GM12873 (cell line): Measurements from ENCODE around the gene ACY1.

Source experiments
- TF ChIP-seq, protein P1 (sequence below): IDR thresholded peaks from 2 replicates; pipeline ENCODE4 v1.5.1; 2012; ENCODE audit warnings: low read depth, mild to moderate bottlenecking, moderate library complexity, low read length, control low read depth; ENCODE audit not compliant: insufficient read depth; ENCODE audit errors: missing control alignments

The ACY1 gene

GRCh38 chr3:51982838-51983577 lies at the start of gene ACY1:
ACY1 (plus strand) TSS chr3:51983535; CDS start chr3:51984065, 530 bp downstream.
- TF ChIP-seq, protein P1, sequence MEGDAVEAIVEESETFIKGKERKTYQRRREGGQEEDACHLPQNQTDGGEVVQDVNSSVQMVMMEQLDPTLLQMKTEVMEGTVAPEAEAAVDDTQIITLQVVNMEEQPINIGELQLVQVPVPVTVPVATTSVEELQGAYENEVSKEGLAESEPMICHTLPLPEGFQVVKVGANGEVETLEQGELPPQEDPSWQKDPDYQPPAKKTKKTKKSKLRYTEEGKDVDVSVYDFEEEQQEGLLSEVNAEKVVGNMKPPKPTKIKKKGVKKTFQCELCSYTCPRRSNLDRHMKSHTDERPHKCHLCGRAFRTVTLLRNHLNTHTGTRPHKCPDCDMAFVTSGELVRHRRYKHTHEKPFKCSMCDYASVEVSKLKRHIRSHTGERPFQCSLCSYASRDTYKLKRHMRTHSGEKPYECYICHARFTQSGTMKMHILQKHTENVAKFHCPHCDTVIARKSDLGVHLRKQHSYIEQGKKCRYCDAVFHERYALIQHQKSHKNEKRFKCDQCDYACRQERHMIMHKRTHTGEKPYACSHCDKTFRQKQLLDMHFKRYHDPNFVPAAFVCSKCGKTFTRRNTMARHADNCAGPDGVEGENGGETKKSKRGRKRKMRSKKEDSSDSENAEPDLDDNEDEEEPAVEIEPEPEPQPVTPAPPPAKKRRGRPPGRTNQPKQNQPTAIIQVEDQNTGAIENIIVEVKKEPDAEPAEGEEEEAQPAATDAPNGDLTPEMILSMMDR: no peak

DNA sequence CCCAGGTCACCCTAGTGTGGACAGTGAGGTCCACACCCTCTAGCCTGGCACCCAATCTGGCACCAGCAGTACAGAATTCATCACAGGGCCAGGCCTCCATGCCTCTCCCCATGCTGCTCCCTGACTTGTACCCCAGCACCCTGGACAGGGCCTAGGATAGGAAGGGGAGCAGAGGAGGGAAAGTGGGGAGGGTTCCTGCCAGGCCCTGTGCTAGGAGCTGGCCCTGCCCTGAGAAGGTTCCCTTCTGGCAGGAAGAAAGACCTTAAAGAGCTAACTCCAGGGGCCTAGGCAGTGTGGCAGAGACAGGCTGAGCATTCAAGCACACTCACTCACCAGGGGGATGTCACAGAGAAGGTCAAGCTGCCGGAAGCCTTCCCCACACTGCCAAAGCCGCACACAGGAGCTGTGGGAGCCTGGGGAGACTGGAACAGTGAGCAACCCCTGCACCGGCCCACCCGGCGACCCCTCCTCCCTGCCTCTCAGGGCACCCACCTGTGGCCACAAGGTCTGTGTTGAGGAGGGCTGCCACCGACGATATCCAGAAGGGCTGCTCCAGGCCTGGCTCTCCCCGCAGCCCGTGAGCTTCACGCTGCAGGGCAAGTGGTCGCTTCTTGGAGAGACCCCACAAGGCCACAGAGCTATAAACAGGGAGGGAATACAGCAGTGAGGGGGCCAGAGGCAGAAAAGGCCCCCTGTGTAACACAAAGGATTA lies 49.0 kb upstream of the ACY1 start:
- TF ChIP-seq, protein P1: no peak

GRCh38 chr3:51934991-51935885 lies 48.1 kb upstream of the ACY1 start:
- TF ChIP-seq, protein P1: no peak

- TF ChIP-seq, protein P1: no peak
These were observed 47.2 kb upstream of the ACY1 start for GRCh38 chr3:51935886-51936755.

DNA sequence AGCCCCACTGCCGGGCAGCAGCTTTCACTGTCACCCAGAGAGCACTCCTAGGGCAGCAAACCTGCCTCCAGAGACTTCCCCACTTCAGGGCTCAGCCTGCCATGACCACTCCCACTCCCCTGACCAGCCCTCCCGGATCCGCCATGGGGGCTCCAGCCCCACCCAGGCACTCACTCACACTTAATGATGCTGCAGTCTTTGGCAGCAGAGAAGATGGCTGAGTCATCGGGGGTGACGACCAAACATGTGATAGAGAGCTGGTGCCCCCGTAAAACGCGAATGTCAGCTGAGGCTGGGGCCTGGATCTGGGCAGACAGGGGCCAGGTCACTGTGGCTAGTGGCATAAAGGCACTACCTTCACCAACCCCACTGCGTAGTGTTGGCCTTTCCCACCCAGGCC lies 46.3 kb upstream of the ACY1 start:
- TF ChIP-seq, protein P1: no peak

GRCh38 chr3:51937611-51938450 lies 45.5 kb upstream of the ACY1 start:
- TF ChIP-seq, protein P1: no peak
